Stomach (tissue), 4 donors: ENCODE data around the gene SPOCD1.

Experiments used
- EP300 ChIP-seq: sonication (generic); formaldehyde crosslinking; IDR thresholded peaks from one replicate; pipeline ENCODE4 v1.6.1; 2017; ENCODE audit warnings: antibody characterized with exemption
- POLR2A ChIP-seq, 4 donors: fragments of 450-650 bp; IDR thresholded peaks; one replicate each; pipeline ENCODE4 v1.6.1; 2016; ENCODE audit warnings: antibody characterized with exemption in 4 of 4, control low read depth in 2 of 4, mild to moderate bottlenecking in 1 of 4, moderate library complexity in 1 of 4
- POLR2AphosphoS5 ChIP-seq, 3 donors: sonication (generic); formaldehyde crosslinking; IDR thresholded peaks; one replicate each; pipeline ENCODE4 v1.6.1; 2016; ENCODE audit warnings: antibody characterized with exemption in 3 of 3
- TF ChIP-seq, protein P1 (sequence below), 7 experiments: fragments of 450-650 bp in 4 of 7; fragments of 200-600 bp in 3 of 7; sonication (generic) in 3 of 7; IDR thresholded peaks; one replicate each; pipeline ENCODE4 v1.5.1; 2016 to 2019; ENCODE audit warnings: antibody characterized with exemption in 7 of 7, control low read depth in 2 of 7, mild to moderate bottlenecking in 1 of 7

DNA sequence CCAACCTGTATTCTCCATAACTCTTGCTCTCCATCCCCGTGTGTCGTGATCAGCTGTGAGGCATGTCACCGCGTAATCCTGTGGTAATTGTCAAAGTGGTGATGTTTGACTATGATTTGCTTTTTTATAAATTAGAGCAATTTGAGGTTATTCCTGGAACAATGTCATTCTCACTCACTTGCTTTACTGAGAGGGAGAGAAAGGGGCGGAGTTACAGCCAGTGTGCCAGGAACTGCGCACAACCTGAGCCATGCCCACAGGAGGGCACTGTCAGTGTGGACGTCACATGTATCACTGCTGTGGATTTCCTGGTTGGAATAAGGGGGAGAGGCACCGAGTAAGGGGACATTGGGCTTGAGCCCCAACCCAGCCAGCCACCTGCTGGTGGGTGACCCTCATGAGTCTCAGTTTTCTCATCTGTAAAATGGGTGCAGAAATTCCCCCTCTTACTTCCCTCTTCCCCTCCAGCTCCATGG is 58.6 kb downstream of the SPOCD1 start:
- TF ChIP-seq, protein P1, sequence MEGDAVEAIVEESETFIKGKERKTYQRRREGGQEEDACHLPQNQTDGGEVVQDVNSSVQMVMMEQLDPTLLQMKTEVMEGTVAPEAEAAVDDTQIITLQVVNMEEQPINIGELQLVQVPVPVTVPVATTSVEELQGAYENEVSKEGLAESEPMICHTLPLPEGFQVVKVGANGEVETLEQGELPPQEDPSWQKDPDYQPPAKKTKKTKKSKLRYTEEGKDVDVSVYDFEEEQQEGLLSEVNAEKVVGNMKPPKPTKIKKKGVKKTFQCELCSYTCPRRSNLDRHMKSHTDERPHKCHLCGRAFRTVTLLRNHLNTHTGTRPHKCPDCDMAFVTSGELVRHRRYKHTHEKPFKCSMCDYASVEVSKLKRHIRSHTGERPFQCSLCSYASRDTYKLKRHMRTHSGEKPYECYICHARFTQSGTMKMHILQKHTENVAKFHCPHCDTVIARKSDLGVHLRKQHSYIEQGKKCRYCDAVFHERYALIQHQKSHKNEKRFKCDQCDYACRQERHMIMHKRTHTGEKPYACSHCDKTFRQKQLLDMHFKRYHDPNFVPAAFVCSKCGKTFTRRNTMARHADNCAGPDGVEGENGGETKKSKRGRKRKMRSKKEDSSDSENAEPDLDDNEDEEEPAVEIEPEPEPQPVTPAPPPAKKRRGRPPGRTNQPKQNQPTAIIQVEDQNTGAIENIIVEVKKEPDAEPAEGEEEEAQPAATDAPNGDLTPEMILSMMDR (IDR thresholded peaks at IDR 0.05) = peak in 1 of 7 experiments; percentile 4
- no peak for TF ChIP-seq POLR2A (IDR thresholded peaks at IDR 0.05)
- no peak for TF ChIP-seq POLR2AphosphoS5 (IDR thresholded peaks at IDR 0.05)
- no peak for TF ChIP-seq EP300
